K562 (cell line): Measurements from ENCODE around the gene DCAF7.

Experiments used
- CTCF ChIP-seq, 3 experiments: IDR thresholded peaks in 2 of 3; conservative IDR thresholded peaks in 1 of 3; 2 replicates each; pipeline ENCODE4 v1.5.1; 2011 to 2012; ENCODE audit warnings: low read length in 3 of 3, mild to moderate bottlenecking in 3 of 3, control low read depth in 2 of 3, improper control_type of control experiment in 1 of 3, inconsistent platforms in 1 of 3, low read depth in 1 of 3, mixed read lengths in 1 of 3, moderate library complexity in 1 of 3; ENCODE audit not compliant: insufficient read depth in 2 of 3
- E2F8 ChIP-seq: fragments of 450-650 bp; IDR thresholded peaks from 2 replicates; pipeline ENCODE4 v1.7.1; 2018; ENCODE audit warnings: mild to moderate bottlenecking, low read depth; ENCODE audit not compliant: partially characterized antibody
- NR4A1 ChIP-seq, 2 experiments: fragments of 250-450 bp in 1 of 2; fragments of 450-650 bp in 1 of 2; sonication (Bioruptor Pico) in 1 of 2; IDR thresholded peaks; 2 replicates each; pipeline versions ENCODE4 v1.4.0 to v1.6.1; 2016 to 2020; ENCODE audit warnings: mild to moderate bottlenecking in 2 of 2, missing compliant biosample characterization in 1 of 2, missing genetic modification characterization in 1 of 2, moderate library complexity in 1 of 2

- no peak for TF ChIP-seq CTCF (IDR thresholded peaks at IDR 0.05 in 2 of 3, conservative IDR thresholded peaks at IDR 0.05 in 1 of 3; ENCODE audit: insufficient read depth in 2 of 3, low read depth in 1 of 3, low read length in 3 of 3)
- TF ChIP-seq E2F8 = no peak
- no peak for TF ChIP-seq NR4A1 (CRISPR knock-in tag; IDR thresholded peaks at IDR 0.05)
- TF ChIP-seq NR4A1 (tag; IDR thresholded peaks at IDR 0.05) = no peak
These were observed 14.6 kb upstream of the DCAF7 start for GRCh38 chr17:63535640-63536039.
